Esophagus muscularis mucosa (tissue), 3 donors: ENCODE measurements around the gene PXYLP1.

Experiments used
- CTCF ChIP-seq, 3 experiments: fragments of 200-600 bp in 2 of 3; fragments of 450-650 bp in 1 of 3; sonication (generic) in 2 of 3; IDR thresholded peaks; one replicate each; pipeline ENCODE4 v1.5.1; 2017 to 2019; ENCODE audit warnings: antibody characterized with exemption in 3 of 3, mild to moderate bottlenecking in 2 of 3, moderate library complexity in 1 of 3
- POLR2AphosphoS5 ChIP-seq, 2 donors: sonication (generic); formaldehyde crosslinking; IDR thresholded peaks; one replicate each; pipeline ENCODE4 v1.6.1; 2017; ENCODE audit warnings: antibody characterized with exemption in 2 of 2

DNA sequence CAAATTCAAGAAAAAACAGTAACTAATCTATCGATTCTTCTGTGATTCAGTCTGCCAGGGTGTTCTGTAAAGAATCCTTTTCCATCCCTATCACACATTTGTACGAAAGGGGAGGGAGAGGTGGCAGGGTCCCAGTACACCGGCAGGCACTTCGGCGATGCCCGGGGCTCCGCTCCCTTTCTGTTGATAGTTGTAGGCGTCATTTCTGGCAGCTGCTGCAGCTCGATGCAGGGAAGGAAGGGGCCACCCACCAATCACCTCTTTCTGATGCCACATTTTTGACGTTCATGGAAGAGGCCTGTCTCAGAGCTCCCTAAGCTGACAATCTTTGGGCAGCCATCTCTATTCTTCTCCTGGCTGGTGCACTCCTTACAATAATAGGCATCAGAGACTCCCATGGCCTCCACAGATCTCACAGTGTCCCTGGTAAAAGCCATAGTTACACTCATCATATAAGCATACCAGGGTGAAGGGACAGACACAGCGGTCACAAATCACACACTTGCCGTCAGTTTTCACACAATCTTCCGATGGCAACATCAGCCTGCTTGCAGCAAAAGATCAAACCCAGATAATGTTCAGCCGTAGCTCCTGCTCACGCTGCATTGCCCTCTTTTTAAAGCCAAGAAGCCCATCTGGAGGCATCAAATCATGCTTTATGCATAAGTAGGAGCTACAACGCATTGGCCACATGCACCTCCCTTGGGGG, 75.9 kb downstream of the PXYLP1 start:
- no peak for TF ChIP-seq POLR2AphosphoS5 (IDR thresholded peaks at IDR 0.05)
- TF ChIP-seq CTCF (IDR thresholded peaks at IDR 0.05), result no peak
